PFSK-1 (cell line): ENCODE data around the gene DAAM1.

Source experiments
- POLR2AphosphoS5 ChIP-seq: IDR thresholded peaks from 2 replicates; pipeline ENCODE4 v1.6.1; 2012; ENCODE audit warnings: low read depth, mild to moderate bottlenecking, control low read depth, low read length, moderate library complexity
- TAF1 ChIP-seq: IDR thresholded peaks from 2 replicates; pipeline ENCODE4 v1.6.1; 2012; ENCODE audit warnings: low read length, control low read depth, borderline replicate concordance; ENCODE audit not compliant: insufficient read depth

- TF ChIP-seq POLR2AphosphoS5, result no peak
- no peak for TF ChIP-seq TAF1
Measured at GRCh38 chr14:59370158-59370742, 181.8 kb downstream of the DAAM1 start.
